K562 (cell line): ENCODE measurements around the gene TRABD2B. TPM values are rescaled to one million over a fixed set of nuclear protein-coding genes. Genes with fewer than 3 reads are reported as not detected.

Experiments
- ATAC-seq: fragments of 200-7000 bp; cut with Tn5 transposase; 3 replicates; pipeline ENCODE4 v1.9.1; 2020; ENCODE audit warnings: moderate library complexity
- BruUV-seq: library from RNA; stranded (reverse); fragments of 400-500 nt; replicated peaks from 2 replicates; lab custom pipeline; 2021; lab: Mats Ljungman, UMichigan
- CTCF ChIA-PET: fragments of 300-600 bp; formaldehyde crosslinking; extraction: SDS; loops from one replicate; lab custom pipeline; 2021; ENCODE audit warnings: low intra/inter-chr PET ratio; lab: Yijun Ruan, JAX
- POLR2A ChIA-PET: fragments of 300-600, 350-650 bp; sonication (Branson Sonifier 250); formaldehyde crosslinking; extraction: SDS; loops from one replicate; lab custom pipeline; 2021; ENCODE audit warnings: antibody characterized with exemption, inconsistent platforms; lab: Yijun Ruan, JAX
- DNase-seq, 4 experiments: peaks; one replicate each; pipeline versions ENCODE4 v3.0.0 to v3.0.0-alpha.2; 2011 to 2018; ENCODE audit warnings: low spot score in 3 of 4, mixed read lengths in 3 of 4; ENCODE audit errors: extremely low read depth in 1 of 4
- FAIRE-seq: peaks from 2 replicates; lab custom pipeline; 2011; peaks lifted over from hg19 to GRCh38; lab: Jason Lieb, UNC
- H2AFZ ChIP-seq: 2 replicates; pipeline ENCODE4 v1.6.0; 2011; ENCODE audit warnings: low read depth, low read length, control low read depth, inconsistent platforms
- H3K27ac ChIP-seq: fragments of 200-600 bp; 3 replicates; pipeline ENCODE4 v1.8.0; 2011; ENCODE audit warnings: low read depth, mild to moderate bottlenecking, control low read depth, inconsistent platforms, low read length, moderate library complexity, mixed read lengths; ENCODE audit errors: extremely low read depth
- H3K27me3 ChIP-seq, 2 experiments: fragments of 300-600 bp in 1 of 2; 2 replicates in 1 of 2; 3 replicates in 1 of 2; pipeline versions ENCODE4 v1.6.0 to v1.8.0; 2011; ENCODE audit warnings: inconsistent platforms in 2 of 2, low read length in 2 of 2, mild to moderate bottlenecking in 1 of 2, mixed read lengths in 1 of 2, moderate library complexity in 1 of 2; ENCODE audit not compliant: control insufficient read depth in 2 of 2, insufficient read depth in 2 of 2
- H3K36me3 ChIP-seq: fragments of 300-600 bp; 3 replicates; pipeline ENCODE4 v1.8.0; 2011; ENCODE audit warnings: mild to moderate bottlenecking, low read length, inconsistent platforms; ENCODE audit not compliant: control insufficient read depth, insufficient read depth
- H3K4me1 ChIP-seq, 2 experiments: fragments of 200-600 bp in 1 of 2; replicated peaks in 1 of 2; 2 replicates in 1 of 2; 3 replicates in 1 of 2; pipeline versions ENCODE4 v1.5.1 to v1.8.0; 2011; ENCODE audit warnings: inconsistent platforms in 2 of 2, low read length in 2 of 2, mild to moderate bottlenecking in 1 of 2, mixed read lengths in 1 of 2, moderate library complexity in 1 of 2; ENCODE audit not compliant: control insufficient read depth in 2 of 2, insufficient read depth in 2 of 2
- H3K4me2 ChIP-seq: 2 replicates; pipeline ENCODE4 v1.6.1; 2011; ENCODE audit warnings: low read length, control low read depth, inconsistent platforms, mixed read lengths; ENCODE audit not compliant: insufficient read depth
- H3K4me3 ChIP-seq: fragments of 200-600 bp; sonication (generic), shearing (Covaris generic); 2 replicates; pipeline ENCODE4 v1.5.1; 2016; ENCODE audit warnings: control low read depth, inconsistent platforms
- H3K79me2 ChIP-seq: fragments of 200-600 bp; 3 replicates; pipeline ENCODE4 v1.8.0; 2011; ENCODE audit warnings: low read length, inconsistent platforms; ENCODE audit not compliant: control insufficient read depth, insufficient read depth
- H3K9ac ChIP-seq, 2 experiments: 2 replicates each; pipeline versions ENCODE4 v1.6.0 to v1.6.1; 2011; ENCODE audit warnings: low read depth in 2 of 2, low read length in 2 of 2, control low read depth in 1 of 2, inconsistent platforms in 1 of 2, mild to moderate bottlenecking in 1 of 2, mixed read lengths in 1 of 2; ENCODE audit not compliant: insufficient read depth in 1 of 2
- H3K9me1 ChIP-seq: one replicate; pipeline ENCODE4 v1.6.0; 2011; ENCODE audit warnings: inconsistent platforms, mild to moderate bottlenecking, low read length, moderate library complexity; ENCODE audit not compliant: control insufficient read depth, insufficient read depth
- H3K9me3 ChIP-seq: replicated peaks from 2 replicates; pipeline ENCODE4 v1.5.1; 2011; ENCODE audit warnings: low read depth, low read length, inconsistent platforms; ENCODE audit not compliant: control insufficient read depth, insufficient read depth
- H4K20me1 ChIP-seq: replicated peaks from 2 replicates; pipeline ENCODE4 v1.6.1; 2011; ENCODE audit warnings: low read length, inconsistent platforms, mixed read lengths; ENCODE audit not compliant: control insufficient read depth, insufficient read depth
- JUN ChIP-seq, 2 experiments: sonication (generic) in 1 of 2; formaldehyde crosslinking in 1 of 2; IDR thresholded peaks; 2 replicates each; pipeline versions ENCODE4 v1.6.1 to v1.8.0; 2012 to 2022; ENCODE audit warnings: borderline replicate concordance in 2 of 2, mild to moderate bottlenecking in 2 of 2, improper control_type of control experiment in 1 of 2, low read depth in 1 of 2, low read length in 1 of 2, missing genetic modification reagents in 1 of 2
- KLF10 ChIP-seq: fragments of 250-450 bp; sonication (Bioruptor Pico); IDR thresholded peaks from 2 replicates; pipeline ENCODE4 v1.6.1; 2021; ENCODE audit warnings: matching md5 sums
- NKRF ChIP-seq: fragments of 450-650 bp; IDR thresholded peaks from 2 replicates; pipeline ENCODE4 v1.6.1; 2016; ENCODE audit warnings: borderline replicate concordance
- RB1 ChIP-seq: fragments of 450-650 bp; IDR thresholded peaks from 2 replicates; pipeline ENCODE4 v1.6.1; 2017; ENCODE audit warnings: low read depth, mild to moderate bottlenecking
- STAT5A ChIP-seq: IDR thresholded peaks from 2 replicates; pipeline ENCODE4 v1.6.1; 2012; ENCODE audit warnings: low read length, inconsistent platforms, borderline replicate concordance
- STAT5B ChIP-seq: fragments of 250-450 bp; sonication (Bioruptor Pico); IDR thresholded peaks from 2 replicates; pipeline ENCODE4 v1.8.0; 2021; ENCODE audit warnings: mild to moderate bottlenecking, inconsistent platforms
- ZBTB33 ChIP-seq: sonication (generic); formaldehyde crosslinking; IDR thresholded peaks from 2 replicates; pipeline ENCODE4 v1.8.1; 2023; ENCODE audit warnings: mild to moderate bottlenecking, missing genetic modification reagents
- ZBTB8A ChIP-seq: fragments of 450-650 bp; IDR thresholded peaks from 2 replicates; pipeline ENCODE4 v1.6.1; 2018; ENCODE audit warnings: mild to moderate bottlenecking, moderate library complexity; ENCODE audit not compliant: partially characterized antibody
- WGBS: fragments of 100-300 bp; shearing (Covaris generic); methylation state at CpG from one replicate; pipeline ENCODE4 v1.1.6; 2016; ENCODE audit warnings: low coverage, mixed read lengths; ENCODE audit not compliant: insufficient coverage; ENCODE audit errors: missing lambda C conversion rate; 5-methylcytosine and 5-hydroxymethylcytosine counted together
- in situ Hi-C: fragments of 300-500 bp; cut with MboI; formaldehyde crosslinking; loops from 4 replicates; pipeline ENCODE4 v1.15.0; 2018; ENCODE audit warnings: inconsistent platforms, mixed read lengths
- intact Hi-C: fragments of 100-400 bp; cut with micrococcal nuclease; formaldehyde crosslinking; loops from 2 replicates; pipeline ENCODE4 v1.14.2; 2022
- polyA plus RNA-seq, 8 experiments: library from polyadenylated mRNA; depleted of rRNA in 4 of 8; stranded (reverse) in 5 of 8; unstranded in 3 of 8; fragments of >200 nt; fragmentation: Nextera tagmentation in 2 of 8; fragmentation: Illumina TruSeq in 1 of 8; extraction: Ambion mirVana in 2 of 8; extraction: Trizol in 1 of 8; gene quantifications; 2 replicates each; pipeline versions ENCODE4 v1.2.1 to v1.2.3, GENCODE V29; 2011 to 2014; ENCODE audit warnings: inconsistent platforms in 1 of 8, missing spikeins in 1 of 8
- total RNA-seq, 7 experiments: library from RNA; depleted of rRNA in 6 of 7; stranded (reverse); fragments of >200 nt in 6 of 7; fragmentation: Illumina TruSeq in 2 of 7; extraction: Trizol in 2 of 7; gene quantifications; 2 replicates each; pipeline versions ENCODE4 v1.2.1 to v1.2.3, GENCODE V29; 2011 to 2021; ENCODE audit warnings: low replicate concordance in 1 of 7

The TRABD2B gene
- total and polyA plus RNA-seq, 9 of the 15 experiments (the other 6 are each of a cell fraction or from before 2014, with no cell fraction given): not detected

- TF ChIP-seq JUN (IDR thresholded peaks at IDR 0.05; ENCODE audit: borderline replicate concordance, low read depth, low read length): no peak
- no peak for TF ChIP-seq JUN (CRISPR knock-in tag; IDR thresholded peaks at IDR 0.05; ENCODE audit: borderline replicate concordance)
Measured at GRCh38 chr1:47881505-47882442, 115.4 kb downstream of the TRABD2B start (continued).

GRCh38 chr1:47876587-47876963 lies 120.6 kb downstream of the TRABD2B start:
- no peaks in the 10 kb centered on the region for H3K9me1 ChIP-seq
- no peak overlapping the region for H3K27ac ChIP-seq
- in situ Hi-C loops: no loop called here
- no TSS peak for BruUV-seq
- no peak overlapping the region for H2AFZ ChIP-seq
- H4K20me1 ChIP-seq: no peaks in the 10 kb centered on the region
- H3K4me1 ChIP-seq: no peaks in the 10 kb centered on the region
- peaks cover 2 to 32% of the 10 kb centered on the region in 2 experiments; a peak in 3 of 5 replicates for H3K27me3 ChIP-seq
- ATAC-seq (no peak), DNase-seq (no peak), FAIRE-seq (no peak)
- no peaks in the 10 kb centered on the region for H3K36me3 ChIP-seq
- H3K4me2 ChIP-seq: no peak overlapping the region
- no peak overlapping the region for H3K9ac ChIP-seq
- H3K4me3 ChIP-seq: no peak overlapping the region
- no peaks in the 10 kb centered on the region for H3K79me2 ChIP-seq
- H3K9me3 ChIP-seq: no peaks in the 10 kb centered on the region
- ChIA-PET CTCF (no interaction called here), POLR2A (no interaction called here)
- intact Hi-C loops: no loop called here
- WGBS: 1% methylated on average over 4 of the region's 4 CpGs
- TF ChIP-seq STAT5B (no peak), ZBTB33 (CRISPR knock-in tag) (no peak), KLF10 (CRISPR knock-in tag) (no peak), RB1 (no peak), ZBTB8A (no peak), NKRF (no peak), STAT5A (no peak)
